ENCODE results near the gene TALDO1. TPM values are rescaled to one million over a fixed set of nuclear protein-coding genes. Genes with fewer than 3 reads are reported as not detected.

The TALDO1 gene
- total RNA-seq, 1 donor from 2014 or later: 270 TPM

DNA sequence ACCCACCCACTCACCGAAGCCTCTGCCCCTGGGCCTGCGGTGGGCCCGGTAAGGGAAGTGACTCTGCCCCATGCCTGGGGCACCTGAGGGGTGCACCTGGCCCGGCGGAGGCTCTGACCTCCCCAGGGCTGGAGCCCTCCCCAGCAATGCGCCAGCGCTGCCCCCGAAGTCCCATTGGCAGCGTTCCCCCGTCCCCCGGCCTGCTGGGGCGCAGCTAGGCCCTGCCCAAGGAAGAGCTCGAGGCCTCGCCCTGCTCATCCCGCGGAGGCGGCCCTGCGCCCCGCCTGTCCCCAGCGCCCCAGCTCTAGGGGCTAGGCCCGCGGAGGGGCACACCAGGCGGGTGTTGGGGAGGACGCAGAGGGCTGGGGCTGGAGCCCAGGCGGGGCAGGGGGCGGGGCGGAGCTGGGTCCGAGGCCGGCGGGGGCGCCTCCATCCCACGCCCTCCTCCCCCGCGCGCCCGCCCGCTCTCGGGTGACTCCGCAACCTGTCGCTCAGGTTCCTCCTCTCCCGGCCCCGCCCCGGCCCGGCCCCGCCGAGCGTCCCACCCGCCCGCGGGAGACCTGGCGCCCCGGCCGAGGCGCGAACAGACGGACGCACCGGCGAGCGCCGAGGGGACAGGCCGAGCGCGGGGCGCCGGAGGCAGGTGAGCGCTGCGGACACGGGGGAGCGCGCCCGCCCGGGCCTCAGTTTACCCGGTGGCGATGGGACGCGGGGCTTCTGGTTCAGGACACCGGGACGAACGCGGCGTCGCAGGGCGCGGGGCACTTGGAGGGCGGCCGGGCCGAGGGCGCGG is 41.4 kb upstream of the TALDO1 start, which contains the start of gene EPS8L2:
EPS8L2 (plus strand) TSS at position 586 of the 793 bp plus-strand sequence. CDS start 3,177 bp downstream, outside the sequence.
- Mint-ChIP-seq H3K36me3 (ENCODE audit: low read depth) (no peaks in the 10 kb centered on the region), H3K4me3 (ENCODE audit: low read depth) (no peak within 1 kb of the TSS), H3K27ac (no peak within 1 kb of the TSS), H3K4me1 (ENCODE audit: low read depth) (peaks cover 3% of the 10 kb centered on the region), H3K9me3 (no peaks in the 10 kb centered on the region), H3K27me3 (ENCODE audit: low read depth) (peaks cover 14% of the 10 kb centered on the region)
- intact Hi-C loops (cut with micrococcal nuclease): no loop called here
- DNase-seq (ENCODE audit: low spot score): no peak

DNA sequence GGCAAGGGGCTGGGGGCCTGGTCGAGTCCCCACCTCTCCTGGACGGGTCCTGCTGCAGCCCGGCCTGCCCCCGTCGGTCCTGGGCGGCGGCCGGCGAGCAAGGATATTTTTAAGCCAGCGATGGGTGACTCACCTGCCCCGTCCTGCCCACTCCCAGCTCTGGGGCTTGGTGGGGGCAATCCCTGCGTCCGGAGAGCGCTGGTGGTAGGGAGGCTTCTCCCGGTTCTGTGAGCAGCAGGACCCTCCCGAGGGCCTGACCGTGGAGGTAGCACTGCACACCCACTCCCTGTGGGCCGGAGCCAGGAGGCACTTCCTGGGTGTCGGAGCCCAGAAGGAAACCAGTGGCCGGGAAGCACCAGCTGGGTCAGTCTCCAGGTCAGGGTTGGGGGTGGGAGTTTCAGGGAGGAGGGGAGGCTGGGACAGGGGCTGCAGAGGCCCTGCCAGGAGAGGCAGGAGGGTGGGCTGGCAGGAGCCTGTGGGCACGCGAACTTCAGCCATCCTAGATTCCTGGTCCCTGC is 40.8 kb upstream of the TALDO1 start:
- Mint-ChIP-seq H3K9me3 (no peaks in the 10 kb centered on the region), H3K36me3 (ENCODE audit: low read depth) (no peaks in the 10 kb centered on the region), H3K27ac (no peak overlapping the region), H3K4me1 (ENCODE audit: low read depth) (peaks cover 6% of the 10 kb centered on the region), H3K27me3 (ENCODE audit: low read depth) (peaks cover 18% of the 10 kb centered on the region), H3K4me3 (ENCODE audit: low read depth) (no peak overlapping the region)
- intact Hi-C loops (cut with micrococcal nuclease): no loop called here
- no peak for DNase-seq (ENCODE audit: low spot score)

DNA sequence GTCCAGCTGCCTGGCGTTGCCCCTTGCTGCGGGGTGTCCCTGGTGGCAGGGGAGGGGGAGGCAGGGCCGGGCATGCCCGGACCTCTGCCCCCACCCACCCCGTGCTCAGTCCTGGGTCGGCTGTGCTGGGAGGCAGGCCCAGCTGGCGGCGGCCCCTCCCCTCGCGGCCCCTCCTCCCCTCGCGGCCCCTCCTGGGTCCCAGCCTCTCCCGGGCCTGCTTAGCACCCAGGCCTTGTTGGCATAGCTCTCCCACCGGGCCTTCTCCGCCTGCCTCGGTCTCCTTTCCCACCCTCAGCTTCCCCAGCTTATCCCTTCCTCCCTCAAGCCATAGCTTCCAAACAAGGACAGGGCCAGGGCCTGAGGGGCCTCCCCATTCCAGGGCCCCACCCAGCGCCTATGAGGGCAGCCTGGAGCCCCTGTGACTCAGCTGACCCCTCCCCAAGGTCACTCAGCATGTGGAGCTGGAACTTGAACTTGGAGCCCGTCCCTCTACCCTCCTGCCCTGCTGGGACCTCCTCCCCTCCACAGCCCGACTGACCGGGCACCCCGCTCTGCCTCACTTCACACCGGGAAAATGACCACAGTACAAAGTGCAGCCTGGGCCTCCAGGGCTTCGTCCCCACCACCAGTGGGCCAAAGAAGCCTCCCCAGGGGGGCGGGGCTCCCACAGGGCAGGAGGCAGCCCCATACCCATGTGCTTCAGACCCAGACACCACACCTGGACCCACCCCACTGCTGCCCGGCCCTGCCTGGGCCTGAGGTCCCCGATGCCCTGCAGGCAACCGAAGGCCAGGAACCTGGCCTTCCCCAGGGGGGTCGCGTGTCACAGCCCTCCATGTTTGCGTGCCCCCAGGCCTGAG is 40.1 kb upstream of the TALDO1 start:
- peaks cover 6% of the 10 kb centered on the region for H3K4me1 Mint-ChIP-seq (ENCODE audit: low read depth)
- H3K36me3 Mint-ChIP-seq (ENCODE audit: low read depth): no peaks in the 10 kb centered on the region
- no peak overlapping the region for H3K27ac Mint-ChIP-seq
- intact Hi-C loops (cut with micrococcal nuclease): no loop called here
- DNase-seq (ENCODE audit: low spot score): no peak
- peaks cover 18% of the 10 kb centered on the region for H3K27me3 Mint-ChIP-seq (ENCODE audit: low read depth)
- H3K4me3 Mint-ChIP-seq (ENCODE audit: low read depth): no peak overlapping the region
- no peaks in the 10 kb centered on the region for H3K9me3 Mint-ChIP-seq

DNA sequence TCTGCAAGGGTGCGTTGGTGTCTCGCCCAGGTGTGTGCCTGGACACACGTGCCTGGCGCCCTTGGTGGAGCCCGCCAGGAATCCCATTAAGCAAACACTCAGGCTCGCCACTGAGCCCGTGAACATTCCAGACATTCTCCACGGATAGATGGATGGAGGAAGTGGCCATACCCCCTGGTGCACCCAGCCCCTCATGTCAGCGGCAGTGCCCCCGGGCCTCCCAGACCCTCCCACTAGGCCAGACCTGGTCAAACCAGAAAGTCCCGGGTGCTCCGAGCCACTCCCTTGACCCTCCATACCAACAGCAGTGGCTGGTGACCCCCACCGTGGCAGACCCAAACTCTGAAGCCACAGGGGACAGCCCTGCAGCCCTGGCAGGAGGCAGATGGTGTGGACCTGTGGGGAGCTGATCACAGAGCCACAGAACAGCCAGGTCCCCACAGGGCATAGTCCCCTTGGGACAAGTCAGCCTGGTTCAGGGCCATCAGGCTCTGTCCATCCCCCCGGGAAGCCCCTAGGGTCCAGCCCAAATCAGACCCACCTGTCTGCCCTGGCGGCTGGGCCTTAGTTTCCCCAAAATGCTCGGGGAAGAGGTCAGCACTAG is 39.3 kb upstream of the TALDO1 start:
- Mint-ChIP-seq H3K9me3 (no peaks in the 10 kb centered on the region), H3K27me3 (ENCODE audit: low read depth) (peaks cover 18% of the 10 kb centered on the region), H3K27ac (no peak overlapping the region), H3K4me3 (ENCODE audit: low read depth) (no peak overlapping the region), H3K4me1 (ENCODE audit: low read depth) (peaks cover 6% of the 10 kb centered on the region), H3K36me3 (ENCODE audit: low read depth) (no peaks in the 10 kb centered on the region)
- no peak for DNase-seq (ENCODE audit: low spot score)
- intact Hi-C loops (cut with micrococcal nuclease): no loop called here

DNA sequence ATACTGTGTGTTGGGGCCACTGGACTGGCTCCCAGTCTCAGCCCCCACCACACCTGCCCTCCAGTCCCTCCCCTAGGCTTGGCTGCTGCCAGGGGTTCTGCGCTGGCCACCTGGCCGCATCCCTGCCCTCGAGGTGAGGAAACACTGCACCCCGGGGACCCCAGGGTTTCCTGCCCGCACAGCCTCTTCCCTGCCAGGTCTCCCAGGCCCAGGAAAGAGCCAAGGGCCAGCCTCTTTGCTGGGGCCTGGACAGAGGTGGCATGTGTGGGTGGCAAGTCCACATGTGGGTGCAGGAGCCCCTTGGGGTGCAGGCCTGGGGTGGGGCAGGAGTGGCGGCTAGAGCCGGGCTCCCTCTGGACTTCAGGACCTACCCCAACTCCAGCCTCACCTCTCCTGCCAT is 38.8 kb upstream of the TALDO1 start:
- Mint-ChIP-seq H3K27me3 (ENCODE audit: low read depth) (peaks cover 18% of the 10 kb centered on the region), H3K9me3 (no peaks in the 10 kb centered on the region), H3K36me3 (ENCODE audit: low read depth) (no peaks in the 10 kb centered on the region), H3K4me3 (ENCODE audit: low read depth) (no peak overlapping the region), H3K4me1 (ENCODE audit: low read depth) (peaks cover 6% of the 10 kb centered on the region), H3K27ac (no peak overlapping the region)
- intact Hi-C loops (cut with micrococcal nuclease): no loop called here
- no peak for DNase-seq (ENCODE audit: low spot score)

DNA sequence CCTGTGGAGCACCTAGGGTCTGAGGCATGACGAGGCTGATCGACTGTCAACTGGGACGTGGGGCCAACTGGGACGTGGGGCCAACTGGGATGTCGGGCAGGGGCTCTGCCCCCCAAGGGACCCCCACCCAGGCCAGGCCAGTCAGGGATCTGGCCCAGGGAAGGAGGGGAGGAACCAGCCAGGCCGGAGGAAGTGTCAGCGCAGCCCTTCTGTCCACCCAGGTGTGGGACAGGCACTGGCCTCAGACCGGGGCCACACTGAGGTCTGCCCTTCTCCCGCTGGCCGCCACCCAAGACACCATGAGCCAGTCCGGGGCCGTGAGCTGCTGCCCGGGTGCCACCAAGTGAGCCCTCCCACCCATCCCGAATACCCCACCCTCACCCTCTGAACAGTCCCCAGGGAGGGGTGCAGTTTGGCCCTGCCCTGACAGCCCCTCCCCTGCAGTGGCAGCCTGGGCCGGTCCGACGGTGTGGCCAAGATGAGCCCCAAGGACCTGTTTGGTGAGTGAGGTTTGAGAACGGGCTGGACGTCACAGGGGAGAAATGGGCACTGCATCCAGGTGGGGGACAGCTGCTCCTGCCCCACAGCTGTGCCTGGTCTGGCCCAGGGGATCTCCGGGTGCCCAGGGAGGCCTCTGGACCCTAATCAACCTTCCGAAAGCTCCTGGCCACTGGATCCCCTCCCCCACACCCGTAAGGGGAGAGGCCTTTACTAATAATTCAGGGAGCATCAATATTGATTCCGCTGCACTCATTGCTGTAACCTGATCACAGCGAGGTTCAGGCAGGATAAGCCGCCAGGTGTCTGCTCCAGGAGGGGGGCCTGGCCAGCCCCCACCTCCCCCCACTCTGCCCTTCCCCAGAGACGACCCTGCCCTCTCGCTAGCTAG is 37.9 kb upstream of the TALDO1 start:
- no peak overlapping the region for H3K4me3 Mint-ChIP-seq (ENCODE audit: low read depth)
- H3K4me1 Mint-ChIP-seq (ENCODE audit: low read depth): peaks cover 6% of the 10 kb centered on the region
- peaks cover 22% of the 10 kb centered on the region for H3K27me3 Mint-ChIP-seq (ENCODE audit: low read depth)
- no peaks in the 10 kb centered on the region for H3K9me3 Mint-ChIP-seq
- no peak for DNase-seq (ENCODE audit: low spot score)
- intact Hi-C loops (cut with micrococcal nuclease): no loop called here
- H3K36me3 Mint-ChIP-seq (ENCODE audit: low read depth): no peaks in the 10 kb centered on the region
- H3K27ac Mint-ChIP-seq: no peak overlapping the region

DNA sequence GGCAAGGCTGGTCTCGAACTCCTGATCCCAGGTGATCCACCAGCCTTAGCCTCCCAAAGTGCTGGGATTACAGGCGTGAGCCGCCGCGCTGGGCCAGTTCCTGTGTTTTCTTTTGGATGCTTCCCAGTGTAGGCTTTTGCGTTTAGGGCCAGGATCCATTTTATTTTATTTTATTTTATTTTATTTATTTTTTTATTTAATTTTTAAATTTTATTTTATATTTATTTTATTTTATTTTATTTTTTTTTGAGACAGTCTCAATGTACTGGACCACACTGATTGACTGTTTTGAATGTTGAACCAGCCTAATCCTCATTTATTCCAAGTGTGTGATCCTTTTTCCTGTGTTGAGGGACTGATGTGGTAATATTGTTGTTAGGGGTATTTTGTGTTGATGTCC is 32.8 kb upstream of the TALDO1 start:
- H3K4me1 Mint-ChIP-seq (ENCODE audit: low read depth): peaks cover 6% of the 10 kb centered on the region
- intact Hi-C loops (cut with micrococcal nuclease): no loop called here
- no peaks in the 10 kb centered on the region for H3K36me3 Mint-ChIP-seq (ENCODE audit: low read depth)
- no peak overlapping the region for H3K4me3 Mint-ChIP-seq (ENCODE audit: low read depth)
- no peak for DNase-seq (ENCODE audit: low spot score)
- peaks cover 26% of the 10 kb centered on the region for H3K27me3 Mint-ChIP-seq (ENCODE audit: low read depth)
- no peak overlapping the region for H3K27ac Mint-ChIP-seq
- peaks cover 4% of the 10 kb centered on the region for H3K9me3 Mint-ChIP-seq

DNA sequence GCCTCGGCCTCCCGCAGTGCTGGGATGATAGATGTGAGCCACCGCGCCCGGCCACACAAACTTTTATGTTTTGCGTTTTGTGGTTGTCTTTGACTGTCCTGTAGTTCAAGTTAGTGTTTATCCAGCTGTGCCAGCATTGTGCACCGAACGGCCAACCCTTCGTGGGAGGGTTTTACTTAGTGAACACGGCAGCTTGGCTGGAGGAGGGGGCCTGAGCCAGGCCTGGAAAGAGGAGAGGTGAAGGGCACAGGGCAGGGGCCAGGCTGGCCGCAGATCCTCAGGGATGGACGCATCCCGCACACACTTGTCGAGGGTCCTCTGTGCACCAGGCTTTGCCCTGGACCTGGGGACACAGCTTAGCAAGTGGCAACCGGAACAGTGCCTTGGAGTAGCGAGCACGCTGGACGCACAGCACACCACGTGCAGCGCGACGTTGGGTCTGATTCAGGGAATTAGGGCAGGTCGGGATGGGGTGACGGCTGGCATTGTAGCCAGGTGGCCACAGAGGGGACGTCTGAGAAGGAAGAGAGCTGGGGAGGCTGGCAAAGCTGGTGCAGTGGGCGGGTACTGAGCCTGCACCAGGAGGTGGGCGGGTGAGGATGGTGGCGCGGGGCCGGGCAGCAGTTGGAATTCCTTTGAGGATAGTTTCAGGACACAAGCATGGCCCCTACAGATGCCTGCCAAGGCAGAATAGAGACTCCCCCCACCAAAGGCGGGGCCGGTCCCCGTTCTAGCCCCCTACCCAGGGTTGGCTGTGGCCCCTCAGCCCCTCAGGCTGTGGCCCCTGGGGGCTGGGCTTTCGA is 27.8 kb upstream of the TALDO1 start:
- peak overlapping the region; percentile 39 for H3K4me3 Mint-ChIP-seq (ENCODE audit: low read depth)
- H3K36me3 Mint-ChIP-seq (ENCODE audit: low read depth): no peaks in the 10 kb centered on the region
- H3K4me1 Mint-ChIP-seq (ENCODE audit: low read depth): peaks cover 6% of the 10 kb centered on the region
- H3K27me3 Mint-ChIP-seq (ENCODE audit: low read depth): peaks cover 32% of the 10 kb centered on the region
- DNase-seq (ENCODE audit: low spot score): no peak
- H3K9me3 Mint-ChIP-seq: peaks cover 4% of the 10 kb centered on the region
- intact Hi-C loops (cut with micrococcal nuclease): loop anchor here (5.0 to 10.0 kb wide), 2 partner anchors 105 to 182 kb away; partner anchors contain the start of genes HRAS, IRF7 and LRRC56
- H3K27ac Mint-ChIP-seq: no peak overlapping the region

DNA sequence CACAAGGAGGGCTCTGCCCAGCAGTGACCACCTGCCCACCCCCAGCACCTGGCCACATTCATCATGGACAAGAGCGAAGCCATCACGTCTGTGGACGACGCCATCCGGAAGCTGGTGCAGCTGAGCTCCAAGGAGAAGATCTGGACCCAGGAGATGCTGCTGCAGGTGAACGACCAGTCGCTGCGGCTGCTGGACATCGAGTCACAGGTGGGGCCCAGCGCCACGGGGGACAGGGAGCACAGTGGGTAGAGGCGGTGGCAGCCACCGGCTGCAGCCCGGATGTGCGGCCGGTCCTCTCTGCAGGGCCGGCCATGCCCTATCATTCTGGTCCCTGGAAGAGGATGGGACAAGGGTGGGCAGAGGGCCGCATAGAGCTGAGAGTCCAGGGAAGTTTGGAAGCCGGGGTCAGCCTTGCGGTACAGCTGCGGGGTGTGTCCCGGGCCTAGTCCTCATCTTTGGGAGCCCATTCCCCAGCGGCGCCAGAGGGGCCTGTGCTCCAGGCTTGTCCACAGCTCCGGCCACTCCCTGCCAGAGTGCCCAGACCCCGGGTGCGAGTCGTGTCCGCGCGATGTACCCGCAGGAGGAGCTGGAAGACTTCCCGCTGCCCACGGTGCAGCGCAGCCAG is 27.1 kb upstream of the TALDO1 start:
- intact Hi-C loops (cut with micrococcal nuclease): loop anchor here (5.0 to 10.0 kb wide), 2 partner anchors 105 to 183 kb away; partner anchors contain the start of genes HRAS, IRF7 and LRRC56
- Mint-ChIP-seq H3K27me3 (ENCODE audit: low read depth) (peaks cover 29% of the 10 kb centered on the region), H3K4me1 (ENCODE audit: low read depth) (peaks cover 6% of the 10 kb centered on the region), H3K9me3 (peaks cover 3% of the 10 kb centered on the region), H3K4me3 (ENCODE audit: low read depth) (no peak overlapping the region), H3K27ac (no peak overlapping the region), H3K36me3 (ENCODE audit: low read depth) (no peaks in the 10 kb centered on the region)
- DNase-seq (ENCODE audit: low spot score): no peak

DNA sequence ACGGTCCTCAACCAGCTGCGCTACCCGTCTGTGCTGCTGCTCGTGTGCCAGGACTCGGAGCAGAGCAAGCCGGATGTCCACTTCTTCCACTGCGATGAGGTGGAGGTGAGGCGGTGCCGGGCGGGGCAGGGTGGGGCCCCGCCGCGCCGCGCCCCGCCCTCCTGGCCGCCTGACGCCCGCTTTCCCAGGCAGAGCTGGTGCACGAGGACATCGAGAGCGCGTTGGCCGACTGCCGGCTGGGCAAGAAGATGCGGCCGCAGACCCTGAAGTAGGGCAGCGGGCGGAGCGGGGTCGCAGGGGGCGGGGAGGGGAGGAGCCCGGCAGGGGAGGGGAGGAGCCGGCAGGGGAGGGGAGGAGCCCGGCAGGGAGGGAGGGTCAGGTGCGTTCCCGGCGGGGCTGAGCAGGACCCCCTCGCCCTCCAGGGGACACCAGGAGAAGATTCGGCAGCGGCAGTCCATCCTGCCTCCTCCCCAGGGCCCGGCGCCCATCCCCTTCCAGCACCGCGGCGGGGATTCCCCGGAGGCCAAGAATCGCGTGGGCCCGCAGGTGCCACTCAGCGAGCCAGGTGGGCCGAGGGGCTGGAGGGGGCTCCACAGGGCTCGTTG is 26.5 kb upstream of the TALDO1 start:
- peaks cover 27% of the 10 kb centered on the region for H3K27me3 Mint-ChIP-seq (ENCODE audit: low read depth)
- no peak overlapping the region for H3K4me3 Mint-ChIP-seq (ENCODE audit: low read depth)
- DNase-seq (ENCODE audit: low spot score): no peak
- intact Hi-C loops (cut with micrococcal nuclease): loop anchor here (5.0 to 10.0 kb wide), 2 partner anchors 106 to 183 kb away; partner anchors contain the start of genes HRAS, IRF7 and LRRC56
- peaks cover 8% of the 10 kb centered on the region for H3K4me1 Mint-ChIP-seq (ENCODE audit: low read depth)
- H3K36me3 Mint-ChIP-seq (ENCODE audit: low read depth): no peaks in the 10 kb centered on the region
- no peak overlapping the region for H3K27ac Mint-ChIP-seq
- H3K9me3 Mint-ChIP-seq: no peaks in the 10 kb centered on the region

Measured in activated T-helper 2 cell treated with anti-CD3 and anti-CD28 coated beads, Interferon-gamma antibody, Interleukin-2, Interleukin-4, amounts not matched to agents 10 μg/mL and 5 μg/mL and 100 μg/mL, durations not matched to agents 14 hours and 24 hours and 36 hours (primary cell).